HT-29 (cell line): Measurements from ENCODE around the gene SEMA4D. TPM values are rescaled to one million over a fixed set of nuclear protein-coding genes. Genes with fewer than 3 reads are reported as not detected.
"Not testable (repeated sequence)": the region's sequence is repeated elsewhere in the genome, so short reads cannot be mapped to it uniquely, and the experiment has no call there.

Source experiments
- DNase-seq: peaks from one replicate; pipeline ENCODE4 v3.0.0-alpha.2; 2015; ENCODE audit warnings: low spot score
- total RNA-seq: library from RNA; depleted of rRNA; stranded (reverse); fragments of >200 nt; shearing (Covaris generic); gene quantifications from 2 replicates; pipeline ENCODE4 v1.2.3, GENCODE V29; 2014

Gene SEMA4D
- total RNA-seq, 1 experiment from 2014 or later = 18.5 TPM

DNA sequence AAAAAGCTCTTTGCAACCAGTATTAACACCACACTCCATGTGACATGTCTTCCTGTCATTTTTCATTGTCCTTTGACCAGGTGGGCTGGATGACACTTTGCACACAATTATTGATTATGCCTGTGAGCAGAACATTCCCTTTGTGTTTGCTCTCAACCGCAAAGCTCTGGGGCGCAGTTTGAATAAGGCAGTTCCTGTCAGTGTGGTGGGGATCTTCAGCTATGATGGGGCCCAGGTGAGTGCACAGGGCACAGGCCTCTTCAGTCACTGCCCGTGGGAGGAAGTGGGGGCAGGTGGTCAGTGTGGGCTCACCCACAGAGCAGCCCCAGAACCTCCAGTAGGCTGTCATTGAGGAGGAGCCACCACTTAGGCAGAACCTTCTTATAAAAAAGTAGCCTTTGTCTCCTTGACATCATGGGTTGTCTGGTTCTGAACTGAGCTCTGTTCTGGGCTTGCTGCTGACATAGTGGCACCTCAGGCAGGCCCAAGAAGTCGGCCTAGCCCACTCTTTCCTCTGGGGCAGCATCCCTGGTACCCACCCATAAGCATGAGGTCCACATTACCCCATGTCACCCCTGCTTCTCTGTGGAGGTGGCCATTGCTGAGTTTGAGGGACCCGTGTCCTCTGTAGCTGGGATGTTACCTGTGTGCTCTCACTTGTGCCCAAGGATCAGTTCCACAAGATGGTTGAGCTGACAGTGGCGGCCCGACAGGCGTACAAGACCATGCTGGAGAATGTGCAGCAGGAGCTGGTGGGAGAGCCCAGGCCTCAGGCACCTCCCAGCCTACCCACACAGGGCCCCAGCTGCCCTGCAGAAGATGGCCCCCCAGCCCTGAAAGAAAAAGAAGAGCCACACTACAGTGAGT, 140.3 kb downstream of the SEMA4D start:
- DNase-seq = no peak

DNA sequence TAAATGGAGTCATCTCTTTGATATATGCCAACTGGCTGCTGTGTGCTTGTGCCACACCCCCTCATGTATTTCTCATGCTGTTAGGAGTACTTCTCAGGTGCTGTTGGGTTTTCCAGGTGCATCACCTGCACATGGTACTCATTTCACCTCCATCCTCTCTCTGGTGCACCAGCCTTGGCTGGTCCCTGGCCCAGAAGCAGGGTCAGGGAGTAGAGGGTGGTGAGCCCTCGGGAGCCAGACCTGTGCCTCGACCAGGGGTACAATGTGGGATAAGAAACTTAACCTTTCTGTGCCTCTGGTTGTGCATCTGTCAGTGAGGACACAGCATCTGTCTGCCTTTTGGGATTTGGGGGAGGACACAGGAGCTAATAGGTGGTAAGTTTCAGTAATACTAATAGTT, 141.1 kb downstream of the SEMA4D start:
- DNase-seq = no peak

DNA sequence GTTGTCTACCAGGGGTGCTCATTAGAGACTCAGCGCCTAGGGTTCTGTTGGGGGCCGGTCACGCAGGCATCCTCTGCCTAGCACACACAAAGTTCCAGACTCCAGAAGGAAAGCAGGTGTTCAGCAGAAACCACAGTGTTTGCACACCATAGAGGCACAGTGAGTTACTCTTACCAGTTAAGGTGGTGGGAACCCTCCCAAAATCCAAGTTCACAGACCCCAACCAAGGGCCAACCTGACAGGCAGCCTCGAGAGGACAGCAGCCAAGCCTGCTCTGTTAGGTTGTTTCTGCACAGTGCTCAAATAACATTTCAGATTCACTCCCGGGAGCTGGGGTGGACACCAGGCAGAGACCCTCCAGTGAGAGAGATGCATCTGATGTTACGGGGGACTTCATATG, 143.4 kb downstream of the SEMA4D start:
- DNase-seq = no peak

DNA sequence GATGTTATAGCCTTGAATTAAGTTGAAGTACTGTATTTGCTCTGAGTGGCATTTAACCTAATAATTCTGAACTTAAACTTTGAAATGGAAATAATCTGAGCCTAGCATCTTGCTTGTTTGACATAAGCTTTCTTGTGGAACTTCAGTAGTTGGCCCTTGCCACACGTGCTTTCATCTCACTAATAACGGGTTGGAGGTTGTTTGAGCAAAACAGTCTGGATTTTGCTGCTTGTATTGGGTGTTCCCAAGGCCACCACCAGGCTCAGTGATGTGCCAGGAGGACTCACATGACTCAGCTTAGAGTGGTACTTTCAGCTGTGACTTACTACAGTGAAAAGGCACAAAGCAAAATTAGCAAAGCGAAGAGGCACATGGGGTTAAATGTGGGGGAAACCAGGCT, 143.9 kb downstream of the SEMA4D start:
- DNase-seq = no peak

DNA sequence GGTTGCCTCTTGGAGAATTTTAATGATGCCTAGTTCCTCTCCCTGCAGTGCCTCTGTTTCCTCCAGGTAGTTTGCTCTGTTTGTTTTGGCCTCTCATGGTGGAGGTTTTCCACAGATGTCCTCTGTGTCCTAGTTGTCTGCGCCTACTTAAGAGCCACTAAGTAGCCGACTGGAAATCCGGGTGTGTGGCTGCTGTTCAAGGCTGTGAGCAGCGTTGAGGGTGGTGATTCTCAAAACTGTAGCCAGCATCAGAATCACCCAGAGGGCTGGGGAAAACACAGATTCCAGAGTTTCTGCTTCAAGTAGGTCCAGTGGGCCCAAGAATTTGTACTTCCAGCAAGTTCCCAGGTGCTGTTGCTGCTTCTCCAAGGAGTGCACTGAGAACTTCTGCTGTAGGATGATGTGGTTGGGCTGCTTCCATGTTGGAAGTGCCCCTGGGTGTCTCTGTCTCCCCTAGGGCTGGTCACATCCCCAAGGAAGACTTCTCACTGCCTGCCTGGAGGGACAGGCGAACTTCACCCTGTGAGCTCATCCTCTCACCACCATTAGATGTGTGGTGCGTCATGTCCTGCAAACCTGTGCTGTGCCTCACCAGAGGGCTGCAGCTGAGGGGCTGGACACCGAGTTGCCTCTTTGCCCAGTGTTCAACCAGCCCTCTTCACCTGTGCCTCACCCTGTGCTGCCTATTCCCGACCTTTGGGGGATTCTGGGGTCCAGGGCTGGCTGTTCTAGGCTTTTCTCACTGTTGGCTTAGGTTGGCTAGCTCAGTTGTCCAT, 144.9 kb downstream of the SEMA4D start:
- DNase-seq = no peak

DNA sequence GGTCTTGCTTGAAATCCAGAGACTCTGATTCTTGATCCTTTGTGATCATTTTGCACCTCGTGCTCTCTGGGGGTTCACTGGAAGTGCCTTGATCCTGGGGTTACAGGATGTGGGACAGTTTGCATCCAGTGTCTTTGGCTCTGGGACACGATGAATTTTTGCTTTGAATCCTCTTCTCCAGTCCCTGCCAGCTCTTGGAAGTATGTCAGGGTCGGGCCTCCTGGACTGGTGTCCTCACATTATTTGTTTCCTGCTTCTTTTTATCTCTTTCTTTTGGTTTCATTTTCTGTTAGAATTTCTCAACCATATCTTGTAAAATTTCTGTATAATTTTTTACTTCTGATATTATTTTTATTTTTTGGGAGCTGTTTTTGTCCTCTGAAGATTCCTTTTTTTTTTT, 145.5 kb downstream of the SEMA4D start:
- DNase-seq = no peak

DNA sequence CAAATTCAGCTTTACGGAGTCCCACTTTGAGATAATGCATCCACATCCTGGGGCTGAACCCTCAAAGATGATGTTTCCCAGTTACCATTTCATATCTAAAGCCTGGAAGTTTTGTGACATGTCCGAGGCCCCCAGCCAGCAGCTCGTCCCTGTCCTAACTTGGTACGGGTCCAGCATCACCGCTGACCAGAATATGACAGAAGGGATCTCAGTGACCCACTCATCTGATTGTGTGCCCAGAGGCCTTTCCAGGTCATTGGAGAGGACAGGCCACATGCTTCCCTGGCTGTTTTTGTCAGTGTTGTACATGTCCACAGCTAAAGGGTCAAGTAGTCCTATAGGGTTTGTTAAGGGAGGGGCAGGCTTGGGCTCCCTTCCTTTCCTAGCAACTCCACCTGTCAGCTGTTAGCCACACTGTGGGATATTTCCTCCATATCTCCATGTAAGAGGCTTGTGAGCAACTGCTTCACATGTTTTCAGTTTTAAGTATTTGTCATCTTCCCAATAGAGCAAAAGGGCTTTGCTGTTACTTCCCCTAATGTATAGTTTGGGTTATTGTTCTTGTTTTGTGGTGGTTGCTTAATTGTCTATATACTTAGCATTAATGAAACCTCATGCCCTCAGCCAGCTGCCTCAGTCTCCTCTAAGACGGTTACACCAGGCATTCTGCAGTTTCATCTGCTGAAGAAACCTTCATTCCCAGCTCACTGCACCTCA, 146.2 kb downstream of the SEMA4D start:
- no peak for DNase-seq

DNA sequence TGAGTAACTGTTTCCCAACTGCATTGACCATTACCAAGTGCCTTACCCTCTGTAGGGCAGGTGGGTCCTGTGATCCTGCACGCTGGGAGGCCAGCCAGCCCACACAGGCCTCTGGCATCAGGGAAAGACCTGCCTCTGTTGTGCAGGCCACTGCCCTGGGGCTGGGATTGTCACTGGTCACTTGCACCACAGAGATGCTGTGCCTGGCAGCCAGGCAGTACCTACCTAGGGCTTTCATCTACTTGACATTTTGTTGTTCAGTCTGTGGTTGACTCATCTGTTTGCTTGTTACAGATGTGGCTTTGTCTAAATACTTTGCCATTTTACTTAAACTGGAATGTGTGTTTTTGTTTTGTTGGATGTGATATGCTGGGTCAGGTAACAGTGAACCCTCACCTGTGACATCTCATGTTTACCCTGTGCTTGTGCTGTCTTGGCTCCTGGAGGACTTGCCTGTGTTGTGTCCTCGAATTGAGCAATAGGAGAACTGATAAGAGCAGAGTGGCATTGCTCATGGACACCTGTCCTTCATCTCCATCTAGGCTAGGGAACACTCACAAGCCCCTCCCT, 146.8 kb downstream of the SEMA4D start:
- DNase-seq = no peak

DNA sequence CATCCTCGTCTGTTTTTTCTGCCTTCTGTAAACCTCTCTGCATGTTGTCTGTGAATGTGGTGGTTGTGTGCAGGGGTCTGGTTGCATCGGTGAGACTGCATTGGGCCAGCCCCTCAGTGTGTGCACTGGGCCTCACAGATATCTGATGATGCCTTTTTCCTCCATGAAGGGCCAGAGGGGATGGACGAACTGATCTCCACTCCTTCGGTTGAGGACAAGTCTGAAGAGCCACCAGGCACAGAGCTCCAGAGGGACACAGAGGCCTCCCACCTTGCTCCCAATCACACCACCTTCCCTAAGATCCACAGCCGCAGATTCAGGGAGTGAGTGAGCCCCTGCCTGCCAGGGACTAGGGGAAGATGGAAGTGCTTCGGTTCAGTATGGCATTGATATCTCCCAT, 148.3 kb downstream of the SEMA4D start:
- no peak for DNase-seq

DNA sequence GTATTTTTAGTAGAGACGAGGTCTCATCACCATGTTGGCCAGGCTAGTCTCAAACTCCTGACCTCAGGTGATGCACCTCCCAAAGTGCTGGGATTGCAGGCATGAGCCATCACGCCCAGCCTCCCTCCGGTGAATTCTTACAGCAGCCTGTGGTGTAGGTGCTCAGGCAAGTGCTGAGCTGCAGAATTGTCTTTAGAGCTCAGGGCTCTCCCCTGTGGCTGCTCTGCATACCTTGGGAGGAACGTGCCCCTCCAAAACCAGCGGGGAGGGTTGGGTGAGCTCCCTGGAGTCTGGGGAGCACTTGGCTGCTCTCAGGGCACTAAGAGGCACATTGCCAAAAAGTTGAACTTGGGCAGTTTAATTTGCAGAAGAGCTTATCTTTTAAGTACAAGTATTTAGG, 150.3 kb downstream of the SEMA4D start:
- no peak for DNase-seq

DNA sequence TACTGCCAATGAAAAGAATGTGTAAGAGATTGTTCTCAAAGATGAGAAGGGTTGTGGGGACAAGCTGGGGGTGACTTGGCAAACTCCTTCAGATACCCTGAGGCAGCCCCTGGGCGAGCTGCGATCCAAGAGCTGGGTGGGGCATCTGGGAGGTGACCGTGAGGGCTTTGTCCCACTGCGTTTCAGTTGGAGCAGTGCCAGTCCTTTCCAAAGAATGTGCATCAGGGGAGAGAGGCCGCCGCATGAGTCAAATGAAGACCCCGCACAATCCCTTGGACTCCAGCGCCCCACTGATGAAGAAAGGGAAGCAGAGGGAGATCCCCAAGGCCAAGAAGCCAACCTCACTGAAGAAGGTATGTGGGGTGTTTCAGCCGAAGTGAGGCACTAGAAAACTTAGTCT, 151.2 kb downstream of the SEMA4D start:
- no peak for DNase-seq

DNA sequence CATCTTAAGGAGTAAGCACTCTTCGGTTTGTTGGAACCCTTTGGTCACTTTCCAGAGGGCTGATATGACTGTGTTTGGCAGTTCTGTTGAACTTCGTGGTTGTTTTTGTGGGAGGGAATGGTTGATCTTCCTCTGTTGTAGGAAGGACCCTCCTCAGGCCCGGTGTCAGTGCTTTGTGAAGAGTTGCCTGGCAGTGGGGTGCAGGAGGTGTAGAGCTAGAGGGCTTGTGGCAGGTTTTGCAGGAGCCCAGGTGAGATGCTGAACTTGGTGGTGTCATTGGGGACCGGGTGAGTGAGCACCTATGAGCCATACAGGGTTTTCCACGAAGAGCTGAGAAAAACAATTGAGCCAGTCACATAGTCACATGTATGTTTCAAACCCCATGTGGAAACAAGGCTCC, 152.4 kb downstream of the SEMA4D start:
- no peak for DNase-seq

DNA sequence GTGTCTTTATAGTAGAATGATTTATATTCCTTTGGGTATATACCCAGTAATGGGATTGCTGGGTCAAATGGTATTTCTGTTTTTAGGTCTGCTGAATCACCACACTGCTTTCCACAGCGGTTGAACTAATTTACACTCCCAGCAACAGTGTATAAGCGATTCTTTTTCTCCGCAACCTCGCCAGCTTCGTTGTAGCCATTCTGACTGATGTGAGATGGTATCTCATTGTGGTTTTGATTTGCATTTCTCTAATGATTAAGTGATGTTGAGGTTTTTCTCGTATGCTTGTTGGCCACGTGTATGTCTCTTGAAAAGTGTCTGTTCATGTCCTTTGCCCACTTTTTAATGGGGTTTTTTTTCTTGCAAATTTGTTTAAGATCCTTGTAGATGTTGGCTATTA, 154.1 kb downstream of the SEMA4D start:
- DNase-seq = not testable (repeated sequence)

DNA sequence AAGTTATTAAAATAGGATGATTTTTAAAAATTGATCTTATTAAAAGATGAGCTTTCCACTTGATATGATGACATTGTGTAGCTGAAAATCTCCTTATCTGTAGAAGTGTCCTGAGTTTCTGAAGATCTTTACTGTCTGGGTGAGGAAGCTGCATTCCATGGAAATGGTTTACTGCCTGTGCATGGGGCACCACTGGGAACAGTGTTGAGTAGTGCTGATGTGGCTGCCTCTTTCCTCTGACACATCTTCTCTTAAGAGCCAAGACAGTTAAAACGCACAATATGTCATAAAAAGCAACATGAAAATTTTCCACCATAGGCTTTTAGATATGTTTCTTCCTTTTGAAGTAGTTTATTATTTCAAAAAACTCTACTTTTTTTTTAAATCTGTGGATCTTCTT, 155.0 kb downstream of the SEMA4D start:
- no peak for DNase-seq

DNA sequence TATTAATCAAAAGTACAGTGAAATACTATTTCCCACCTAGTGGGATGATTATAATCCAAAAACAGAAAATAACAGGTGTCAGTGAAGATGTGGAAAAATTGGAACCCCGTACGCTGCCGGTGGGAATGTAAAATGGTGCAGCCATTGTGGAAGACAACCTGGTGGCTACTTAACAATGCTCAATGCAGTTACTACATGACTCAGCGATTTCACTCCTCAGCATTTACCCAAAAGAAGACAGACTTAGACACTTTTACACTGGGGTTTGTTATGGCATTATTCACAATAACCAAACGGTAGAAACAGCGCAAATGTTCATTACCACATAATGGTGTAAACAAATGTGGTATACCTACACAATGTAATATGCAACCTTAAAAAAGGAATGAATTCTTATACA, 155.7 kb downstream of the SEMA4D start:
- no peak for DNase-seq

DNA sequence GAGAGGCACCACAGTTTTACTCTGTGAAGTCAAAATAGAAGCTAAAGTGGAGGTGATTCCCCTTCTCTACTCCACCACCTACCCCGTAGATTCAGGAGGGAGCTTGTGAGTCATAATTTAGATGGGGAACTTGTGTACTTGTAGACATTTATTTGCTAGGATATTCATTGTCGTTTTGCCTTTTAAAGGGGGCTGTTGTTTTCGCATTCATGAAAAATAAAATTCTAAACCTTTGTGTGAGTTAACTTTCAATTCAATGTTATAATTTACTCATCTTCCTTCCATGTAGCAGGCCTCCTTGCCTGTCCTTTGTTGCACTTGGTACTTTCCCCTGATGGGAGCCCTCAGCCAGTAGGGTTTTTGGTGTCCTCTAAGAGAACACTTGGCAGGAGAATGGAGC, 157.6 kb downstream of the SEMA4D start:
- DNase-seq = no peak

DNA sequence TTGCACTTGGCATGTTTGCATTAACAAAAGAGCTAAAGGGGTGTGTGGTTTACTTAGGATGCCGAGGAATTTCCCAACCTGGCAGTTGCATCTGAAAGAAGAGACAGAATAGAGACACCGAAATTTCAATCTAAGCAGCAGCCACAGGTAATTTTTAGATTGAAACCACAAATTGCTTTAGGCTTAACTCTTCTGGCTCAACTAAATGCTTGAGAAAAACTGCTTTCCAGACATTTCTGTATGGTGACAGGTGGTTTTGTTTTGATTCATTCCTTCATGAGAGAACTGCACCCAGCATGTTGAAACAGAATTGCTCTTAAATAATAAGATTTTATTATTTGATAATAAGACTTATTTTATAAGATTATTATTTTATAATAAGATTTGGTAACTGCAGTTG, 158.1 kb downstream of the SEMA4D start:
- no peak for DNase-seq

DNA sequence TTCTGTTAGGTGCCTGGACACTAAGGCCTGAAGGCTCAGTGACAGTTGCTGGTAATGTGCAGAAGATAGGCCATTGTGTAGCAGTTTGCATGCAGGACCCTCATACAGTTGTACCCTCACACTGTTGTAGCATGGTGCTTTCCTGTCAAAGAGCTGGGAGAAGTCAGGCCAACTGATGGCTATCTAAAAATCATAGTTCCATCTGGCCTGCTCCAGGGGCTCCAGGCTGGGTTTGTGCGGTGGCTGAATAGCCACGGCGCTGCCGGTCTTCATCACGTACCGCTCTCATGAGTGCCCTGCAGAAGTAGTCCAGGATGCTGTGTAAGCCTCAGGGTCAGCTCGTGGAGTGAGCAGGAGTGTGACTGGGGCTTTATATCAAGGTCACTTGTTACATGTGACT, 167.4 kb downstream of the SEMA4D start:
- DNase-seq = no peak

DNA sequence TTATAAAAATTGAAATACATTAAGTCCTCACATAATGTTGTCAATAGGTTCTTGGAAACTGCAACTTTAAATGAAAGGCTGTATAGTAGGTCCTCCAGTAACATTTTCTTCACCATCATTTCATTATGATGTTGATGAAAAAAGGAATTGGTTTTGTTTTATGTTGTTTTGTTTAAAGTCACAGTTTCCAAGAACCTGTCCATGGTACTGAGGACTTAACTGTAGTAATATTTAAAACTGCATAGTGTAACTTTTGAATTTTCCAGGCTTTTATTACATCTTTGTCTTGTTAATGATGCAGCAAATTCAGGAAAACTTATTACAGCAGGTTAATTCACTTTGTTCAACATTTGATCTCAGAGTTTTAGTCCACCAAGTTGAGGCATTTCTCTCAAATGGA, 168.0 kb downstream of the SEMA4D start:
- DNase-seq = no peak

DNA sequence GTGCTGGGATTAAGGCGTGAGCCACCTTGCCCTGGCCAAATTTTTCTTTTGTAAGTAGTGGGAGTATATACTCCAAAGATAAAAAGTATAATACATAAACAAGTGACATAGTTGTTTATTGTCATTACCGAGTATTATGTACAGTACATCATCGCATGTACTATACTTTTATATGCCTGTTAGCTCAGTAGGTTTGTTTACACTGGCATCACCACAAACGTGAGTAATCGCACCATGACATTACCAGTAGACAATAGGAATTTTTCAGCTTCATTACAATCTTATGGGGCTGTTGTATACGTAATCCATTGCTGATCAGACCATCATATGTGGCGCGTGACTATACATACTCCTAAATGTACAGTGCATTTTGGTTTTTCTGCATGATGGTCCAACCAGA, 169.8 kb downstream of the SEMA4D start:
- DNase-seq = no peak

DNA sequence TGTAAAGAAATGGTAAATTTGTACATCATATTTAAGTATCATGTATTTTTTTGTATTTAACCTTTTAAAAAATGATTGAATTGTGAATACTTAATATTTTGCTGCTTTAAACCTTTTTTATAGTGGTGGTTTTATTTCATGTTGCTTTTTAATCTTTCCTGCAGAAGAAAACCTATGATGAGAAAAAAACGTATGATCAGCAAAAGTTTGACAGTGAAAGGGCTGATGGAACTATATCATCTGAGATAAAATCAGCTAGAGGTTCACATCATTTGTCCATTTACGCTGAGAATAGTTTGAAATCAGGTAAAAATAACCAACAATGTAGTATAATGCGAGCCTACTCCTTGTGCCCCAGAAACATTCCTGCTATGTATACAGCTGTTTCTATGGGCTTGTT, 172.2 kb downstream of the SEMA4D start:
- no peak for DNase-seq

DNA sequence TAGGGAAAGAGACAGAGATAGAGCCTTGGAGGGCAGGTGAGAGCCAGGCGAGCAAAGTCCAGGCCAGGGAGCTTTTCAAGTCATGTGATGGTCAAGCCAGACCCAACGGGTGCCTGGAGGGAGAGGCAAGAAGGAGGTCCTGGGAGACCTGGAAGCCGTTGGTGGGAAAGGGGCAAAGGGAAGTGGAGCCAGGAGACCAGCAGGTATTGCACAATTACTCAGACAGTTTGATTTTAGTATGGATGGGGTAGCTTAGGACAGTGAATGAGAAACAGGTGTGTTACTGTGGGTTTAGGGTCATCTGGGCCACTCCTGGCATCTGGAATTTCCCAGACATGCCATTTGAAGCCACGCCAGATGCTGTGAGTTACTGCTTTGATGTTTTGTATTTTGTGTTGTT, 174.5 kb downstream of the SEMA4D start:
- no peak for DNase-seq
